Stimulated activated CD8-positive, alpha-beta memory T cell treated with anti-CD3 and anti-CD28 coated beads, Interleukin-15, amount 100 ng/mL, for 24 hours (primary cell): ENCODE data around the gene SIRT7.

ENCODE experiments used
- DNase-seq: peaks from one replicate; pipeline ENCODE4 v3.0.0-alpha.2; 2020; ENCODE audit warnings: low read depth

SIRT7 gene, protein sequence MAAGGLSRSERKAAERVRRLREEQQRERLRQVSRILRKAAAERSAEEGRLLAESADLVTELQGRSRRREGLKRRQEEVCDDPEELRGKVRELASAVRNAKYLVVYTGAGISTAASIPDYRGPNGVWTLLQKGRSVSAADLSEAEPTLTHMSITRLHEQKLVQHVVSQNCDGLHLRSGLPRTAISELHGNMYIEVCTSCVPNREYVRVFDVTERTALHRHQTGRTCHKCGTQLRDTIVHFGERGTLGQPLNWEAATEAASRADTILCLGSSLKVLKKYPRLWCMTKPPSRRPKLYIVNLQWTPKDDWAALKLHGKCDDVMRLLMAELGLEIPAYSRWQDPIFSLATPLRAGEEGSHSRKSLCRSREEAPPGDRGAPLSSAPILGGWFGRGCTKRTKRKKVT

DNA sequence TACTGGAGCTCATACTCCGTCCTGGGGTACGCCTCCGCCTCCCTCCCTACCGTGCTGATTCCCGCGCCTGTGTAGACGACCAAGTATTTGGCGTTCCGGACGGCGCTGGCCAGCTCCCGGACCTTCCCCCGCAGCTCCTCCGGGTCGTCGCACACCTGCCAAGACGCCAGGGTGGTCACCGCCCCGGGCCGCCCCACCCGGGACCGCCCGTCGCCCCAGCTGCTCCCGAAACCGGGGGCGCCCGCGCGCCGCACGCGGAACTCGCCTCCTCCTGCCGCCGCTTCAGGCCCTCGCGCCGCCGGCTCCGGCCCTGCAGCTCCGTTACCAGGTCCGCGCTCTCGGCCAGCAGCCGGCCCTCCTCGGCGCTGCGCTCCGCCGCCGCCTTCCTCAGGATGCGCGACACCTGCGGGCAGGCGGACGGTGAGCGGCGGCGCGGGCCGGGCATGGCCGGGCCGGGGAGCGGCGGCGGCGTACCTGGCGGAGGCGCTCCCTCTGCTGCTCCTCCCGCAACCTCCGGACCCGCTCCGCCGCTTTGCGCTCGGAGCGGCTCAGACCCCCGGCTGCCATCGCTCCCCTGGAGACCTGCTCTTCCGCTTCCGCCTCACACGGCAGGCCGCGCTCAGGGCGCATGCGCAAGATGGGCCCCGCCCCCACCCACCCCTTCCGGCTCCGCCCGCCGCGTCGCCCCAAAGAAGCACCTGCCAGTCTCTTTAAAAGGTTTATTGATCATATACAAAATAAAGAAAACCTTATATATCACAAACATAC, at the start of gene SIRT7:
TSS of gene SIRT7 (minus strand) at position 612 of the 768 bp plus-strand sequence. CDS start at position 567, 45 bp downstream.
- peak; percentile 63 for DNase-seq

GRCh38 chr17:81967244-81967532, 49.2 kb upstream of the SIRT7 start:
- no peak for DNase-seq

GRCh38 chr17:81966343-81967243, 48.6 kb upstream of the SIRT7 start:
- DNase-seq: no peak

GRCh38 chr17:81964081-81964849, 46.3 kb upstream of the SIRT7 start:
- no peak for DNase-seq

DNA sequence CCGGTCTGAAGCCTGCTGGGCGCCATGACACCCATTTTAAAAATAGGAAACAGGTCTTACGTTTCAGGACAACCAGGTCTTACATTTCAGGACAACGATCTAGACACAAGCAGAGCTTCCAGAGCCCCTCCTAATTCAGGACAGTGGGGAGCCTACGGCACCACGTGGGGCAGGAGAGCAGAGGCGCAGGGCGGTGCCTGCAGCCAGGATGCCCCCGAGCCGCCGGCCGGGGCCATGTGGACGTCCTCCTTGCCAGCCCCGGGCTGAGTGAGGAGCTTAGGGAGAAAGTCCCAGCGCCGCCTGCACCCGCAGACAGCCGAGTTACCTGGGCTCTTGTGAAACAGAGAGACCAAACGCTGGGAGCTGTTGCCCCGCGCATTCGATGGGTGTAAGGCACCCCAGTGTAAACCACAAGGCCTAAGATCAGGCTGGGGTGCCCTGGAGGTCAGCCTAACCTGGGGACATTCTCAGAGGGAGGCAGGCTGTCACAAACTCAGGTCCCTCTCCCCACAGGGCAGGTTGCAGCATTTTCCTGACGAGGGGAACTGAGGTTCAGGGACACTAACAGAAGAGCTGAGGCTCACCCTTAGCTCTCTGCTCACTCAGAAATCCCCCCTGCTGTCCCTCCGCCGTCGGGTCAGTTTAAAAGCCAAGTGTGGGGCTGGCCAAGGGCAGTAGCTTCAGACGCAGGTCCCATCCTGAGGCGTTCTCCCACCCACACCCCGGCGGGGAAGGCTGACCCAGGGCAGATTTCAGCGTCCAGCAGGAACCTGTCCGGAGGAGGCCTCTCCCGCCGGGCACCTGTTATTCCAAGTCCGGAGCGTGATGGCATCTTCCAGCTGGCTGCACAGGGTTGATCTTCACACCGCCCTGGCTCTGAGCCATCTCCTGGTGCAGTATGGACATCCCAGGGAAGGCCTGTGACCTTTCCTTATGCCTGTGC, 44.8 kb upstream of the SIRT7 start:
- DNase-seq: no peak

DNA sequence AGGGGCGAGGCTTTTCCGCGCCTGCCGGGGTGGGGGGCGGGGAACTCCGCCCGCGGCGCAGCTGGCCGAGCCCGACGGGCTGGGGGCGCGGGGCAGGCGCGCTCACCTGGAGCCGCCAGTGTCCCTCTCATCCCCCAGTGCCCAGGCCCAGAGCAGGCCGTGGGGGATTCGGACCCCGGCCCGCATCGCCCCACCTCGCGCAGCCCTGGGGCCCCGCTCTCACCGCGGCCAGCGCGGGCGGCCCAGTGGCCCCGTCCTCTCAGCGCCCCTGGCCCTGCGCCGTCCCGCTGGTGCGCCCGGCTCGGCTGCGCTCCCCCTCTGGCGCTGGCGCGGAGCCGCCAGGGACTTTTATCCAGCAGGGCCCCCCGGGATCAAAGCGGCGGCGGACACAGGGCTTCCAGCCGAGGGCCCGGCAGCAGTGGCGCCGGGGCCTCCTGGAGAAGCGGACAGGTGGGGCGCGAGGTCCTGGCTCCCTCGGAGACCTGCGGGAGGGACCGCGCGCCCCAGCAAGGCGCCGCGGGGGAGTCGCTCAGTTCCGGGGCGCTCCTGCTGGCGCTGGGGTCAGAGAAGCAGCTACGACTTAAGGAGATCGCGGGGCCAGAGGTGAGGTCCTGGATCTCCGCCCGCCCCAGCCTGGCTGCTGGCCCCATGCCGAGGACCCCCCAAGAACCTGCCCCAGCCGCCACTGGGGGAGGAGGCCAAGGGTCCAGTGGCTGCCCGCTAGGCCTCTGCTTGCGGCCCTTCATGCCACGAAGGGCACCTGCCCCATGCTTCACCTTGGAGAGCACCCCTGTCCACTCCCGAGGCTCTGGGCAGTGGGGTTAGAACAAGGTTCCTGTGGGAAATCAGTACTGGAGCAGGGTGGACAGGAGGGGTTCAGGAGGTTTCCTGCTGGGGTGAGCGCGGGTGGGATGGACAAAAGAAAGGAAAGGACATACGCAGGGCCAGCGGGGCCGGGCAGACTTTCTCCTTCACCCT, 43.8 kb upstream of the SIRT7 start:
- DNase-seq: no peak

GRCh38 chr17:81961087-81961511, 43.1 kb upstream of the SIRT7 start, which contains the start of gene NOTUM:
NOTUM (minus strand) TSS chr17:81961187; CDS start chr17:81960909, 278 bp downstream.
- DNase-seq: no peak

DNA sequence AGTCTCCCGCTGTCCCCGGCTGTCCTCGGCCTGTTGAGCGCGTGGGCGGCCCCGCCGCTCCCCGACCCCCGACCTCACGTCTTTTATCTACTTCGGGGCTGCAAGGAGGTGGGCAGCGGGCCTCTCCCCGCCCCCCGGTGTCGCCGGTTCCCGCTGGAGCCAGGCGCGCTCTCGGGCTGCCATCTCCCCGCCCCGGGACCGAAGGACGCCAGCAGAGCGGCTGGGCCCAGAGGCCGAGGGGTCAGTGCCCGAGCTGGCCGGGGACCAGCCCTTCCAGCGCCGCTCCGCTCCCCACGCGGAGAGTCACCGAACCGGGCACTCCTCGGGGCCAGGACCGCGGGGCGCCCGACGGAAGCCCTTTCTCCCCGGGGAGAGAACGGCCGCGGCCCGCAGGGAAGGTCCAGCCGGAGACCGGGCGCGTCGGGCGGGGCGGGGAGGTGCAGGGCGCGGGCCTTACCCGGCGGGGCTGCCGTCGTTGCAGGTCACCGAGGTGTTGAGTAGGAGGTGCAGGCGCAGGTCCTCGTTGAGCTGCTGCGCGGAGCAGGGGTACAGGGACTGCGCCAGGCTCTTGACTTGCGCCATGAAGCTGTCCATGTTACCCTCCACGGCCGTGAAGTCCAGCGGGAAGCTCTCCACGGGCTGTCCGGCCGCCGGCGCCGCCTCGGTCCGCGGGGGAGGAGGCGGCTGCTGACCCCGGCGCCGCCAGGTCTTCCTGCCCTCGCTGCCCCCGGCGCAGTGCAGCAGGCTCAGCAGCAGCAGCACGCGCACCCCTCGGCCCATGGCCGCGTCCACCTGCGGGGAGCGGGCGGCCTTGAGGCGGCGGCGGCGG, 42.4 kb upstream of the SIRT7 start:
- no peak for DNase-seq

DNA sequence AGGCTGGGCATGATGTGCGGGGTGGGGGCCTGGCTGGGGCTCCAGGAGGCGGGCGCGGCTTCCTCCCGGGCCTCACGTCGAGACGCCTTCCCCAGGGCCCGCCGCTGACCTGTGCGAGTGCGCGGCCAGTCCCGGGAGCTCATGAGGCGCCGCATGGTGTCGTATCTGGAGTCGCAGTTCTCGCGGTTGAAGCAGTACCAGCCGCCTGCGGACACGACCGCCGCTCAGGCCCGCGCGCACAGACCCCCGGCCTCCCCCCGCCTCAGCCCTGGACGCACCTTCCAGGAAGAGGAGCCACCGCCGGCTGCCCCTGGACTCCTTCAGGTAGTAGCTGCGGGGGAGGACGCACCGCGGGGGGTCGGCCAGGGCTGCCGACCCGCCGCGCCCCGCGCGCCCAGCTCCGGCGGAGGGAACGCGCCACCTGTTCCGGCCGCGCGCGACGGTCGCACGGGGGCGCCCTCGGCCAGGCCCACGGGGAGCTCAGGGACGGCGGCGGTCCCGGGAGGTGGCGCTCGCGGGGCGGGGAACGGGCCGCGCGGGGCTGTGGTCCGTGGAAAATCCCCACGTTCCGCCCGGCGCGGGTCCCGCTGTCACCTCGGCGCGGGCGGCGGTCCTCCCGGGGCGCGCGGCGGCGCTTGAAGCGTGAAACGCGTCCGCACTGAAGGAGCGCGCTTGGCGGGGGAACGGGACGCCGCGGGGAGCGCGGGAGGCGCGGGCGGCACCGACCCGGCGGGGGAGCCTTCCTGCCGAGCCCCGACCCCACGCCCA, 41.6 kb upstream of the SIRT7 start:
- peak; percentile 67 for DNase-seq

- no peak for DNase-seq
These were observed 40.8 kb upstream of the SIRT7 start for GRCh38 chr17:81958633-81959342.

DNA sequence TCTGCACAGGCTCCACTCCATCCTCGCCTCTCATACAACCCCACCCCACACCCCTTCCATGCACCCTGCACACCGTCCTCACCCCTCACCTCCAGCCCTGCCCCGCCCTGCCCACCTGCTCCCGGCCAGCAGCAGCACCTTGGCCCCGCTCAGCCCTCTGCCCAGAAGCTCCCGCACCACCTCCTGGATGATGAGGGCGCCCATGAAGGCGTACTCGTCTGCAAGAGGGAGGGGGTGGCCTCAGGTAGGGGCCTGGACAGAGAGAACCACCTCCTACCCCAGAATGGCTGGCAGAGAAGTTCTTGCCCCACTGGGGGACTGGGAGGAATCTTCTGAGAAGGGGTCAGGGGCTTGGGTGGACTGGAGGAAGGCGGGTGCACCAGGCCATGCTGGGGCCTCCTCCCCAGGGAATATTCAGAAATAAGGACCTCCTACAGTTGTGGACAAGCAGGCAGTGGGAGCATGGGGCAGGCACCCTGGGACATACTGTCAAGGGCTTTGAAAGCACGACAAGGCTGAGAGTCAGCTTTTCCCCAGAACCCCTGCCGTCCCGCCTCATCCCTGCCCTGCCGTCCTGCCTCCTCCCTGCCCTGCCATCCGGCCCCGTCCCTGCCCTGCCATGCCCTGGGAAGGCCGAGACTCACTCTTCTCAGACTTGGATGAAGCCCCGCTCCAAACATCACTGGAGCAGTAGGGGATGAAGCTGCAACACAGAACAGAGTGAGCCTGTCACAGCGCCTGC, 39.9 kb upstream of the SIRT7 start:
- no peak for DNase-seq

DNA sequence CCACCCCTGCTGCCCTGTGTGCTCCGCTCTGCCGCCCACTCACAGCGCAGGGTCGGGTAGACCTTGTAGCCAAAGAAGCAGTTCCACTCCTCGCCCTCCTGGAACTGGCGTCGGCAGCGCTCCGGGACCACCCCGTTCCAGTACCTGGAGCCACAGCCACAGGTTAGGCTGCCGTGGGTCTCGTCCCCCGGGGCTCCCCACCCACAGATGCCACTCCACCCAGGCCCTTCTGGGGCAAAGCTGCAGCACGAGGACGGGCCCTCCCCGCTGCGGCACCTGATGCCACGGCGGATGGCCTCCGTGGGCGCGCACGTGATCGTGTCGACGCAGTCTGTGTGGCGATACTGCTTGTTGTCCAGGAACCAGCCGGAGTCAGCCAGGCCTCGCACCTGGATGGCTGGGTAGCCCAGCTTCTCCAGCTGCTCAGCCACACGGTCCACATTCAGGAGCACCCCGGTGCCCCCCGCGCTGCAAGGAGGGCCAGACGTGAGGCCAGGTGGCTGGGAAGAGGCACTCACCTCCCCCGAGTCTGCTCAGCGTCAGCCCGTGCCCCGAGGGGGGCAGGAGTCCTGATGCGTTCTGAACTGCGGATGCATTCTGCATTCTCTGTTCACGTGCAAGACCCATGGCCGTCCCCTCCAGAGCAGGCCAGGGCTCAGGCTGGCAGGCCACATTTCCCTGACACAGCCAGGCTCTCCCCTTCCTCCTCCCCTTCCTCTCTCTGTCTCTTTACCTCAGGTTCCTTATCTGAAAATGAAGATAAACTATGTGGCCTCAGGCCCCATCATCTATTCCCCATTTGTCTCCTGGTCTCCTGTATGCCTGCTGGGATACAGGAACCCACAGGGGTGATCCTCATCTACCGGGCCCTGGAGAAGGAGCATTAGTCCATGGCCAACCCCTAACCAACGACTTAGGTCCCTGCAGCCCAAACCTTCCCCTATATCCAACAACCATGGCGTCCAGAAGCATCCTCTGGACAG, 38.9 kb upstream of the SIRT7 start:
- DNase-seq: no peak

- DNase-seq: no peak
These were observed 38.0 kb upstream of the SIRT7 start for GRCh38 chr17:81955756-81956544.

GRCh38 chr17:81955058-81955681, 37.2 kb upstream of the SIRT7 start:
- no peak for DNase-seq
